ENCODE data around the gene KAT8. TPM values are rescaled to one million over a fixed set of nuclear protein-coding genes. Genes with fewer than 3 reads are reported as not detected.

Gene KAT8
- total and polyA plus RNA-seq, 2 of the 4 experiments (the other 2 are of a cell fraction), result 19.4 to 27.4 TPM

DNA sequence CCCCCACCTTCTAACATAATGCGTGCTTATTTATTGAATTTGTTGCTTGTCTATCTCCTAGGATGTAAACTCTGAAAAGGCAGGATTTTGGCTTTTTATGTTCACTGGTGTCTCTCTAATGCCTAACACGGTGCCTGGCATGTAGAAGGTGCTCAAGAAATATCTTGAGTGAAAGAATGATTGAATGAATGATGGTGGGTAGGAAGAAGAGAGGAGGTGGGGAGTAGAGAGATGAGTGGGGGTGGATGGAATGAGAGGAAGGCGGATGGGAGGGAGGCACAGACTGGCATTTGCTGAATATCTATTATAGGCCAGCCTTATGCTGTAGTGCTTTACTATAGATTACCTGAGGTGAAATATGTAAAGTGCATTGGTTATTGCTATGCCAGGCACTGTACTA lies 30.1 kb downstream of the KAT8 start:
- Histone ChIP-seq H2AK9ac (replicated peaks; ENCODE audit: low read depth, low read length, poor library complexity) (no peak overlapping the region), H3K23ac (ENCODE audit: low read depth, low read length) (no peak overlapping the region), H3K14ac (replicated peaks; ENCODE audit: low read depth, low read length) (no peak overlapping the region), H3K9ac (ENCODE audit: low read depth, low read length) (no peak overlapping the region), H3K56ac (ENCODE audit: extremely low read depth, insufficient read depth, low read length) (no peak overlapping the region), H3K4ac (ENCODE audit: low read depth, low read length) (no peak overlapping the region), H3K18ac (ENCODE audit: low read depth, low read length) (no peak overlapping the region), H2BK5ac (ENCODE audit: low read depth, low read length, poor library complexity, severe bottlenecking) (no peak overlapping the region), H2AK5ac (ENCODE audit: low read depth, low read length) (no peak overlapping the region), H4K20me1 (ENCODE audit: insufficient read depth, low read length) (no peaks in the 10 kb centered on the region; the same call in 1 of the 2 replicates), H3K36me3 (ENCODE audit: control insufficient read depth, insufficient read depth, low read length) (no peaks in the 10 kb centered on the region), H3K27ac (ENCODE audit: insufficient read depth, low read length) (no peak overlapping the region), H3K27me3 (ENCODE audit: control insufficient read depth, insufficient read depth, low read length) (peaks cover 37% of the 10 kb centered on the region), H4K8ac (ENCODE audit: low read depth in 2 of 2, low read length in 2 of 2) (no peak overlapping the region), H2AFZ (replicated peaks; ENCODE audit: low read length, poor library complexity) (no peak overlapping the region), H3K4me3 (ENCODE audit: insufficient read depth, low read depth, low read length) (no peak overlapping the region), H4K5ac (ENCODE audit: low read depth, low read length) (no peak overlapping the region), H3K9me3 (ENCODE audit: control insufficient read depth, insufficient read depth, low read length) (no peaks in the 10 kb centered on the region), H3K4me2 (ENCODE audit: low read depth, low read length) (no peak overlapping the region), H2BK15ac (ENCODE audit: low read depth, low read length) (no peak overlapping the region), H3K79me1 (ENCODE audit: low read depth in 1 of 2, low read length in 2 of 2) (no peaks in the 10 kb centered on the region), H2BK120ac (ENCODE audit: low read depth, low read length) (no peak overlapping the region), H3K4me1 (ENCODE audit: control insufficient read depth, insufficient read depth, low read length) (no peaks in the 10 kb centered on the region), H3K9me1 (ENCODE audit: insufficient read depth, low read length) (no peaks in the 10 kb centered on the region), H4K91ac (ENCODE audit: insufficient read depth, low read depth, low read length) (no peak overlapping the region), H2BK20ac (ENCODE audit: low read depth, low read length) (no peak overlapping the region)
- ChIA-PET CTCF (no interaction called here), POLR2A (ENCODE audit: unreplicated experiment) (no interaction called here)
- intact Hi-C loops (cut with micrococcal nuclease), result no loop called here
- BruUV-seq (replicated peaks), result no TSS peak
- no peak for ATAC-seq (ENCODE audit: low read depth)
- dilution Hi-C loops (cut with HindIII; ENCODE audit: low sequenced_read_pairs, unreplicated experiment), result no loop called here
- DNase-seq, result no peak
- in situ Hi-C loops (cut with MboI; ENCODE audit: low sequenced_read_pairs), result no loop called here
- TF ChIP-seq CEBPB (IDR thresholded peaks at IDR 0.05; ENCODE audit: low read depth, low read length) (no peak), ELK1 (IDR thresholded peaks at IDR 0.05; ENCODE audit: borderline replicate concordance, low read depth, low read length) (no peak), FOS (IDR thresholded peaks at IDR 0.05; ENCODE audit: low read depth, low read length) (no peak), NFE2L2 (IDR thresholded peaks at IDR 0.05; ENCODE audit: low read depth, low read length) (no peak), RAD21 (IDR thresholded peaks at IDR 0.05; ENCODE audit: low read length) (no peak), SMC3 (IDR thresholded peaks at IDR 0.05; ENCODE audit: low read depth, low read length) (no peak), MXI1 (IDR thresholded peaks at IDR 0.05; ENCODE audit: borderline replicate concordance, low read depth, low read length) (no peak), POLR2A (IDR thresholded peaks at IDR 0.05; ENCODE audit: low read depth, low read length) (no peak), MAZ (IDR thresholded peaks at IDR 0.05; ENCODE audit: borderline replicate concordance, low read depth, low read length) (no peak)
- TF ChIP-seq, protein P1, sequence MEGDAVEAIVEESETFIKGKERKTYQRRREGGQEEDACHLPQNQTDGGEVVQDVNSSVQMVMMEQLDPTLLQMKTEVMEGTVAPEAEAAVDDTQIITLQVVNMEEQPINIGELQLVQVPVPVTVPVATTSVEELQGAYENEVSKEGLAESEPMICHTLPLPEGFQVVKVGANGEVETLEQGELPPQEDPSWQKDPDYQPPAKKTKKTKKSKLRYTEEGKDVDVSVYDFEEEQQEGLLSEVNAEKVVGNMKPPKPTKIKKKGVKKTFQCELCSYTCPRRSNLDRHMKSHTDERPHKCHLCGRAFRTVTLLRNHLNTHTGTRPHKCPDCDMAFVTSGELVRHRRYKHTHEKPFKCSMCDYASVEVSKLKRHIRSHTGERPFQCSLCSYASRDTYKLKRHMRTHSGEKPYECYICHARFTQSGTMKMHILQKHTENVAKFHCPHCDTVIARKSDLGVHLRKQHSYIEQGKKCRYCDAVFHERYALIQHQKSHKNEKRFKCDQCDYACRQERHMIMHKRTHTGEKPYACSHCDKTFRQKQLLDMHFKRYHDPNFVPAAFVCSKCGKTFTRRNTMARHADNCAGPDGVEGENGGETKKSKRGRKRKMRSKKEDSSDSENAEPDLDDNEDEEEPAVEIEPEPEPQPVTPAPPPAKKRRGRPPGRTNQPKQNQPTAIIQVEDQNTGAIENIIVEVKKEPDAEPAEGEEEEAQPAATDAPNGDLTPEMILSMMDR (conservative IDR thresholded peaks at IDR 0.05; ENCODE audit: low read depth, low read length), result no peak
- 100% methylated on average over 1 of the region's 3 CpGs; no CpG with 5 or more reads in 1 of the 2 experiments for WGBS, 2 experiments (ENCODE audit: extremely low coverage in 2 of 2, insufficient read length in 1 of 2)
